Activated CD8-positive, alpha-beta memory T cell treated with anti-CD3 and anti-CD28 coated beads for 36 hours (primary cell): ENCODE measurements around the gene GPNMB. TPM values are rescaled to one million over a fixed set of nuclear protein-coding genes. Genes with fewer than 3 reads are reported as not detected.

Experiments
- CTCF ChIA-PET: fragments of 350-600 bp; sonication (Branson Sonifier 250); formaldehyde crosslinking; loops from one replicate; lab custom pipeline; 2021; ENCODE audit warnings: antibody characterized with exemption; lab: Charles Lee
- POLR2A ChIA-PET: fragments of 350-600 bp; sonication (Branson Sonifier 250); formaldehyde crosslinking; loops from one replicate; lab custom pipeline; 2021; ENCODE audit warnings: antibody characterized with exemption; lab: Charles Lee
- total RNA-seq, 2 experiments: library from RNA; stranded (reverse); gene quantifications; one replicate each; pipeline ENCODE4 v1.2.3, GENCODE V29; 2021

GPNMB gene
- total RNA-seq, 2 experiments from 2014 or later, result 0.40 to 0.72 TPM

GRCh38 chr7:23226844-23227450, 19.6 kb upstream of the GPNMB start:
- ChIA-PET POLR2A (no interaction called here), CTCF (interaction anchor here (0.6 to 1.2 kb wide), 2 partner anchors 11 to 1558 kb away, joined by 3 read pairs; no protein-coding TSS in a partner anchor)

- CTCF ChIA-PET, result no interaction called here
- POLR2A ChIA-PET, result no interaction called here
Observed at GRCh38 chr7:23228412-23228811, 18.2 kb upstream of the GPNMB start.

- ChIA-PET CTCF (no interaction called here), POLR2A (no interaction called here)
Observed at GRCh38 chr7:23230641-23231101, 15.9 kb upstream of the GPNMB start.

GRCh38 chr7:23232966-23233365, 13.6 kb upstream of the GPNMB start:
- CTCF ChIA-PET, result no interaction called here
- POLR2A ChIA-PET, result no interaction called here

GRCh38 chr7:23234569-23235296, 11.8 kb upstream of the GPNMB start:
- CTCF ChIA-PET, result no interaction called here
- POLR2A ChIA-PET, result no interaction called here

- POLR2A ChIA-PET, result no interaction called here
- CTCF ChIA-PET, result no interaction called here
Observed at GRCh38 chr7:23235813-23236221, 10.8 kb upstream of the GPNMB start.

GRCh38 chr7:23237000-23237399, 9.6 kb upstream of the GPNMB start:
- POLR2A ChIA-PET, result no interaction called here
- CTCF ChIA-PET, result no interaction called here

- ChIA-PET POLR2A (no interaction called here), CTCF (interaction anchor here (0.6 kb wide), 1 partner anchor 134 kb away, joined by 3 read pairs; the partner anchor contains the start of gene KLHL7)
Observed at GRCh38 chr7:23238983-23239652, 7.5 kb upstream of the GPNMB start.

- ChIA-PET POLR2A (no interaction called here), CTCF (no interaction called here)
Observed at GRCh38 chr7:23239698-23240097, 6.9 kb upstream of the GPNMB start.

- CTCF ChIA-PET, result interaction anchor here (1.4 kb wide), 1 partner anchor 31 kb away, joined by 4 read pairs; no protein-coding TSS in a partner anchor
- POLR2A ChIA-PET, result no interaction called here
Observed at GRCh38 chr7:23242321-23242720, 4.3 kb upstream of the GPNMB start.

GRCh38 chr7:23242935-23243334, 3.6 kb upstream of the GPNMB start:
- CTCF ChIA-PET, result interaction anchor here (1.4 kb wide), 1 partner anchor 30 kb away, joined by 4 read pairs; no protein-coding TSS in a partner anchor
- POLR2A ChIA-PET, result no interaction called here

GRCh38 chr7:23247046-23247602, 549 bp downstream of the GPNMB start:
- POLR2A ChIA-PET, result no interaction called here
- CTCF ChIA-PET, result interaction anchor here (1.4 kb wide), 1 partner anchor 26 kb away, joined by 5 read pairs; no protein-coding TSS in a partner anchor

- POLR2A ChIA-PET, result interaction anchor here (0.6 kb wide), 1 partner anchor 110 kb away, joined by 4 read pairs; no protein-coding TSS in a partner anchor
- CTCF ChIA-PET, result interaction anchor here (1.4 kb wide), 1 partner anchor 25 kb away, joined by 5 read pairs; no protein-coding TSS in a partner anchor
Observed at GRCh38 chr7:23247603-23248335, 1.2 kb downstream of the GPNMB start.

GRCh38 chr7:23249486-23249885, 2.9 kb downstream of the GPNMB start:
- CTCF ChIA-PET, result no interaction called here
- POLR2A ChIA-PET, result no interaction called here

GRCh38 chr7:23254051-23254681, 7.6 kb downstream of the GPNMB start:
- CTCF ChIA-PET, result interaction anchor here (0.6 kb wide), 1 partner anchor 13 kb away, joined by 3 read pairs; no protein-coding TSS in a partner anchor

GRCh38 chr7:23256731-23257130, 10.2 kb downstream of the GPNMB start:
- ChIA-PET POLR2A (no interaction called here), CTCF (no interaction called here)

More at GRCh38 chr7:23254051-23254681, 7.6 kb downstream of the GPNMB start:
- POLR2A ChIA-PET, result no interaction called here

- ChIA-PET CTCF (no interaction called here), POLR2A (no interaction called here)
Observed at GRCh38 chr7:23260371-23260770, 13.8 kb downstream of the GPNMB start.

- ChIA-PET CTCF (interaction anchor here (0.6 to 1.7 kb wide), 6 partner anchors 11 to 455 kb away, joined by 3 to 6 read pairs (median 4); no protein-coding TSS in a partner anchor), POLR2A (no interaction called here)
Observed at GRCh38 chr7:23261843-23262452, 15.4 kb downstream of the GPNMB start.
